Ovary (tissue), 9 donors: ENCODE results near the gene RECQL5. TPM values are rescaled to one million over a fixed set of nuclear protein-coding genes. Genes with fewer than 3 reads are reported as not detected.
A peak's percentile ranks its signal among the peaks of the same experiment; 100 is the strongest.

Experiments
- DNase-seq, 5 donors: peaks; one replicate each; pipeline ENCODE4 v3.0.0-alpha.2; 2019 to 2020
- H3K27ac ChIP-seq, 2 donors: fragments of 200-600 bp; one replicate each; pipeline versions ENCODE4 v1.5.1 to v1.8.0; 2019 to 2022
- H3K27me3 ChIP-seq: fragments of 200-600 bp; one replicate; pipeline ENCODE4 v1.8.0; 2022
- H3K36me3 ChIP-seq: fragments of 200-600 bp; sonication (generic); one replicate; pipeline ENCODE4 v1.5.1; 2019
- H3K4me1 ChIP-seq: one replicate; pipeline ENCODE4 v1.8.1; 2013; ENCODE audit warnings: mild to moderate bottlenecking, moderate library complexity; ENCODE audit not compliant: insufficient read depth
- H3K4me3 ChIP-seq: fragments of 200-600 bp; sonication (generic); one replicate; pipeline ENCODE4 v1.5.1; 2017
- H3K9me3 ChIP-seq, 2 donors: fragments of 200-600 bp in 1 of 2; sonication (generic) in 1 of 2; one replicate each; pipeline versions ENCODE4 v1.5.1 to v1.8.1; 2013 to 2019; ENCODE audit warnings: mild to moderate bottlenecking in 1 of 2, moderate library complexity in 1 of 2
- CTCF ChIP-seq, 3 donors: fragments of 450-650 bp in 2 of 3; fragments of 200-600 bp in 1 of 3; IDR thresholded peaks; one replicate each; pipeline versions ENCODE4 v1.5.1 to v1.8.0; 2016 to 2022; ENCODE audit warnings: antibody characterized with exemption in 3 of 3, mild to moderate bottlenecking in 1 of 3
- EP300 ChIP-seq: sonication (generic); formaldehyde crosslinking; IDR thresholded peaks from one replicate; pipeline ENCODE4 v1.6.1; 2017; ENCODE audit warnings: antibody characterized with exemption
- POLR2A ChIP-seq: fragments of 450-650 bp; IDR thresholded peaks from one replicate; pipeline ENCODE4 v1.6.1; 2017; ENCODE audit warnings: antibody characterized with exemption, mild to moderate bottlenecking, moderate library complexity
- WGBS, 3 donors: extraction: QIAGEN DNeasy Blood & Tissue Kit in 1 of 3; methylation state at CpG; one replicate each; pipeline versions ENCODE4 v1.1.5 to v1.1.7; 2013 to 2017; 5-methylcytosine and 5-hydroxymethylcytosine counted together
- intact Hi-C, 4 donors: fragments of 100-400 bp; cut with DNase I; formaldehyde crosslinking; loops; one replicate each; pipeline versions ENCODE4 v1.11.0 to v1.15.1; 2022 to 2023
- polyA plus RNA-seq, 2 donors: library from polyadenylated mRNA; stranded (reverse); fragments of 200-250 nt in 1 of 2; fragments of 350-450 nt in 1 of 2; fragmentation: Illumina TruSeq in 1 of 2; extraction: RNeasy Lipid Tissue Mini Kit (QIAGEN cat#74804) in 1 of 2; gene quantifications; one replicate each; pipeline ENCODE4 v1.2.3, GENCODE V29; 2013 to 2014
- total RNA-seq, 7 donors: library from RNA; depleted of rRNA in 2 of 7; stranded (reverse); fragments of >200 nt in 2 of 7; fragmentation: NEBNext Ultra II Directional in 3 of 7; extraction: Animal tissue kit (Norgen Biotek cat#: 25700) in 3 of 7; gene quantifications; one replicate each; pipeline versions ENCODE4 v1.1.0 to v1.2.4, GENCODE V29; 2016 to 2023
- donor health status: DM: no; HTN: no; CAD: no; lungs with moderate emphysema.
- donor health status: DM: no; HTN: no; CAD: no.
- donor health status: Bipolar disorder and iron deficiency.
- donor health status: DM: yes; HTN: yes; CAD: no.
- donor health status: DM: no; HTN: no; CAD: no.
- donor health status: DM: yes; HTN: yes; CAD: no.

The RECQL5 gene
- total and polyA plus RNA-seq, 9 donors: 13.8 to 32.8 (median 23.9) TPM

- Histone ChIP-seq H3K4me3 (no peak overlapping the region), H3K9me3 (no peaks in the 10 kb centered on the region), H3K27me3 (no peaks in the 10 kb centered on the region), H3K27ac (no peak overlapping the region), H3K36me3 (no peaks in the 10 kb centered on the region), H3K4me1 (no peaks in the 10 kb centered on the region)
- intact Hi-C loops: no loop called here
- no peak for DNase-seq
- 73 to 83% (median 76%) methylated on average over 11 to 12 of the region's 12 CpGs for WGBS, 3 donors
- TF ChIP-seq POLR2A: no peak
- TF ChIP-seq CTCF (IDR thresholded peaks at IDR 0.05): no peak
- no peak for TF ChIP-seq EP300
Observed at GRCh38 chr17:75604034-75604695, 62.8 kb downstream of the RECQL5 start.

GRCh38 chr17:75603123-75603522 is 63.8 kb downstream of the RECQL5 start:
- intact Hi-C loops: no loop called here
- H3K36me3 ChIP-seq: no peaks in the 10 kb centered on the region
- TF ChIP-seq POLR2A: no peak
- no peak for TF ChIP-seq CTCF (IDR thresholded peaks at IDR 0.05)
- no peak for TF ChIP-seq EP300
- no peak overlapping the region for H3K27ac ChIP-seq
- no peaks in the 10 kb centered on the region for H3K4me1 ChIP-seq
- WGBS, 3 donors: 78 to 90% (median 85%) methylated on average over 9 of the region's 9 CpGs
- no peaks in the 10 kb centered on the region for H3K27me3 ChIP-seq
- H3K9me3 ChIP-seq: no peaks in the 10 kb centered on the region
- DNase-seq: no peak
- H3K4me3 ChIP-seq: no peak overlapping the region

- intact Hi-C loops: no loop called here
- TF ChIP-seq CTCF (IDR thresholded peaks at IDR 0.05): no peak
- TF ChIP-seq POLR2A: no peak
- no peak for TF ChIP-seq EP300
- 83 to 92% (median 86%) methylated on average over 12 of the region's 12 CpGs for WGBS, 3 donors
- H3K9me3 ChIP-seq: no peaks in the 10 kb centered on the region
- no peak overlapping the region for H3K4me3 ChIP-seq
- no peaks in the 10 kb centered on the region for H3K4me1 ChIP-seq
- DNase-seq: no peak
- H3K36me3 ChIP-seq: no peaks in the 10 kb centered on the region
- H3K27me3 ChIP-seq: no peaks in the 10 kb centered on the region
- H3K27ac ChIP-seq: no peak overlapping the region
Observed at GRCh38 chr17:75602644-75603043, 64.3 kb downstream of the RECQL5 start.

GRCh38 chr17:75601057-75601987 is 65.6 kb downstream of the RECQL5 start:
- Histone ChIP-seq H3K9me3 (no peaks in the 10 kb centered on the region), H3K4me3 (no peak overlapping the region), H3K36me3 (no peaks in the 10 kb centered on the region), H3K27me3 (no peaks in the 10 kb centered on the region), H3K27ac (no peak overlapping the region), H3K4me1 (no peaks in the 10 kb centered on the region)
- TF ChIP-seq CTCF (IDR thresholded peaks at IDR 0.05): peak in 2 of 3 donors; percentile 24 to 27
- TF ChIP-seq POLR2A: no peak
- WGBS, 3 donors: 66 to 76% (median 74%) methylated on average over 28 of the region's 28 CpGs
- peak in 3 of 5 donors; percentile 46 to 69 (median 46) for DNase-seq
- intact Hi-C loops: no loop called here
